Gastrocnemius medialis (tissue), 4 donors: ENCODE data around the gene PLA2G2F. TPM values are rescaled to one million over a fixed set of nuclear protein-coding genes. Genes with fewer than 3 reads are reported as not detected.
A peak's percentile ranks its signal among the peaks of the same experiment; 100 is the strongest.

Source experiments
- ATAC-seq, 2 donors: fragments of 150-250 bp; one replicate each; pipeline ENCODE4 v1.9.1; 2016
- DNase-seq, 2 donors: peaks; one replicate each; pipeline ENCODE4 v3.0.0-alpha.2; 2019
- H3K27ac ChIP-seq, 4 donors: fragments of 200-600 bp; sonication (generic); 1 replicate in 1 of 4; 2 replicates in 3 of 4; pipeline ENCODE4 v1.5.1; 2016 to 2018; ENCODE audit warnings: mild to moderate bottlenecking in 2 of 4, moderate library complexity in 1 of 4
- H3K27me3 ChIP-seq, 3 donors: fragments of 200-600 bp; sonication (generic) in 2 of 3; 1 replicate in 1 of 3; 2 replicates in 2 of 3; pipeline versions ENCODE4 v1.5.1 to v1.6.0; 2016 to 2019; ENCODE audit warnings: mild to moderate bottlenecking in 1 of 3, moderate library complexity in 1 of 3
- H3K36me3 ChIP-seq, 2 donors: fragments of 200-600 bp; sonication (generic) in 1 of 2; one replicate each; pipeline ENCODE4 v1.5.1; 2017 to 2018
- H3K4me1 ChIP-seq, 2 donors: fragments of 200-600 bp; sonication (generic) in 1 of 2; one replicate each; pipeline ENCODE4 v1.5.1; 2016 to 2017; ENCODE audit warnings: mild to moderate bottlenecking in 2 of 2
- H3K4me3 ChIP-seq, 4 donors: fragments of 200-600 bp; sonication (generic) in 3 of 4; 1 replicate in 1 of 4; 2 replicates in 3 of 4; pipeline ENCODE4 v1.5.1; 2016 to 2019; ENCODE audit warnings: mild to moderate bottlenecking in 2 of 4
- H3K9me3 ChIP-seq, 3 donors: fragments of 200-600 bp; sonication (generic) in 2 of 3; 1 replicate in 1 of 3; 2 replicates in 2 of 3; pipeline ENCODE4 v1.5.1; 2016 to 2019
- POLR2A ChIP-seq, 2 donors: fragments of 450-650 bp; IDR thresholded peaks; one replicate each; pipeline ENCODE4 v1.6.1; 2017; ENCODE audit warnings: antibody characterized with exemption in 2 of 2, mild to moderate bottlenecking in 2 of 2, moderate library complexity in 2 of 2
- in situ Hi-C, 4 donors: fragments of 200-750 bp; cut with MboI; loops; one replicate each; pipeline versions ENCODE4 v1.15.0 to v1.8.0; 2017; ENCODE audit warnings: low sequenced_read_pairs in 4 of 4
- intact Hi-C: fragments of 100-400 bp; cut with DNase I; formaldehyde crosslinking; loops from one replicate; pipeline ENCODE4 v1.15.1; 2023; ENCODE audit warnings: low total_unique reads
- total RNA-seq, 4 donors: library from RNA; depleted of rRNA; stranded (reverse); fragments of >200 nt; gene quantifications; one replicate each; pipeline versions ENCODE4 v1.1.0 to v1.2.3, GENCODE V29; 2016
- TF ChIP-seq, protein P1 (sequence below), 5 experiments: fragments of 450-650 bp in 3 of 5; fragments of 200-600 bp in 2 of 5; sonication (generic) in 2 of 5; IDR thresholded peaks in 4 of 5; conservative IDR thresholded peaks in 1 of 5; 1 replicate in 4 of 5; 2 replicates in 1 of 5; pipeline ENCODE4 v1.5.1; 2016 to 2019; ENCODE audit warnings: antibody characterized with exemption in 5 of 5, mild to moderate bottlenecking in 3 of 5, moderate library complexity in 3 of 5

The PLA2G2F gene
- total RNA-seq, 4 donors from 2014 or later: not detected

DNA sequence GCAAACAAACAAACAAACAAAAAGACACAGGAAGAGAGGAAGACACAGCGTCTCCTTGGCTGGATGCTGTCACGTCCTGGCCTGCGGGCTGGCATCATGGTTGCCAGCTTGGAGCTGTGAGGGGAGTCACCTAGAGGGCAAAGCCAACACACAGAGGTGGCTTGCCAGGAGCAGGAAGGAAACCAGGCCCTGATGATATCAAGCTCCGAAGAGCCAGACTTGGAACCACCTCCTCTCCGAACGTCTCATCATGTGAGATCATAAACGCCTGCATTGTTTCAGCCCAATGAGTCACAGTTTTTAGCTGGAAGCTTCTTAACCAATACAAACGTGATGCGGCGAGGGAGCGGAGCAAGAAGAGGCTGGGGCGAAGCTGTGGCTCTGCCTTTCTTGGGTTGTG lies 28.4 kb upstream of the PLA2G2F start:
- no peak overlapping the region for H3K27ac ChIP-seq
- no peaks in the 10 kb centered on the region for H3K36me3 ChIP-seq
- TF ChIP-seq, protein P1, sequence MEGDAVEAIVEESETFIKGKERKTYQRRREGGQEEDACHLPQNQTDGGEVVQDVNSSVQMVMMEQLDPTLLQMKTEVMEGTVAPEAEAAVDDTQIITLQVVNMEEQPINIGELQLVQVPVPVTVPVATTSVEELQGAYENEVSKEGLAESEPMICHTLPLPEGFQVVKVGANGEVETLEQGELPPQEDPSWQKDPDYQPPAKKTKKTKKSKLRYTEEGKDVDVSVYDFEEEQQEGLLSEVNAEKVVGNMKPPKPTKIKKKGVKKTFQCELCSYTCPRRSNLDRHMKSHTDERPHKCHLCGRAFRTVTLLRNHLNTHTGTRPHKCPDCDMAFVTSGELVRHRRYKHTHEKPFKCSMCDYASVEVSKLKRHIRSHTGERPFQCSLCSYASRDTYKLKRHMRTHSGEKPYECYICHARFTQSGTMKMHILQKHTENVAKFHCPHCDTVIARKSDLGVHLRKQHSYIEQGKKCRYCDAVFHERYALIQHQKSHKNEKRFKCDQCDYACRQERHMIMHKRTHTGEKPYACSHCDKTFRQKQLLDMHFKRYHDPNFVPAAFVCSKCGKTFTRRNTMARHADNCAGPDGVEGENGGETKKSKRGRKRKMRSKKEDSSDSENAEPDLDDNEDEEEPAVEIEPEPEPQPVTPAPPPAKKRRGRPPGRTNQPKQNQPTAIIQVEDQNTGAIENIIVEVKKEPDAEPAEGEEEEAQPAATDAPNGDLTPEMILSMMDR (IDR thresholded peaks at IDR 0.05 in 4 of 5, conservative IDR thresholded peaks at IDR 0.05 in 1 of 5): no peak
- no peak for TF ChIP-seq POLR2A (IDR thresholded peaks at IDR 0.05)
- no peaks in the 10 kb centered on the region for H3K4me1 ChIP-seq
- H3K27me3 ChIP-seq: peaks cover 0 to 6% (median 0%) of the 10 kb centered on the region in 3 donors
- ATAC-seq (peak in 1 of 2 donors; percentile 60), DNase-seq (no peak)
- intact Hi-C loops (no loop called here), in situ Hi-C loops (no loop called here)
- no peaks in the 10 kb centered on the region for H3K9me3 ChIP-seq
- H3K4me3 ChIP-seq: no peak overlapping the region

DNA sequence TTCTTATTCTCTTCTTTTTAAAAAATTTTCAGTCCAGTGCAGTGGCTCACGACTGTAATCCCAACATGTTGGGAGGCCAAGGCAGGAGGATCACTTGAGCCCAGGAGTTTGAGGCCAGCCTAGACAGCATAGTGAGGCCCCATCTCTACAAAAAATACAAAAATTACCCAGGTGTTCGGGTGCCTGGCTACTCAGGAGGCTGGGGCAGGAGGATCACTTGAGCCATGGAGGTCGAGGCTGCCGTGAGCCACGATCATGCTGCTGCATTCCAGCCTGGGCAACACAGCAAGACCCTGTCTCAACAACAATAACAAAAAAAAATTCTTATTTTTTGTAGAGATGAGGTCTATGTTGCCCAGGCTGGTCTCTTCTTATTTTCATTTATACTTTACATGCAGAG lies 27.7 kb upstream of the PLA2G2F start:
- no peaks in the 10 kb centered on the region for H3K9me3 ChIP-seq
- peaks cover 0 to 6% (median 0%) of the 10 kb centered on the region in 3 donors for H3K27me3 ChIP-seq
- H3K36me3 ChIP-seq: no peaks in the 10 kb centered on the region
- H3K4me1 ChIP-seq: no peaks in the 10 kb centered on the region
- H3K27ac ChIP-seq: no peak overlapping the region
- intact Hi-C loops: no loop called here
- no peak for DNase-seq
- ATAC-seq: no peak
- H3K4me3 ChIP-seq: no peak overlapping the region
- in situ Hi-C loops: no loop called here
- TF ChIP-seq, protein P1 (IDR thresholded peaks at IDR 0.05 in 4 of 5, conservative IDR thresholded peaks at IDR 0.05 in 1 of 5): no peak
- TF ChIP-seq POLR2A (IDR thresholded peaks at IDR 0.05): no peak

GRCh38 chr1:20112279-20113000 lies 26.7 kb upstream of the PLA2G2F start:
- Histone ChIP-seq H3K4me1 (no peaks in the 10 kb centered on the region), H3K27ac (no peak overlapping the region), H3K36me3 (no peaks in the 10 kb centered on the region), H3K4me3 (no peak overlapping the region), H3K27me3 (peaks cover 0 to 6% (median 0%) of the 10 kb centered on the region in 3 donors), H3K9me3 (no peaks in the 10 kb centered on the region)
- in situ Hi-C loops: no loop called here
- TF ChIP-seq, protein P1 (IDR thresholded peaks at IDR 0.05 in 4 of 5, conservative IDR thresholded peaks at IDR 0.05 in 1 of 5): no peak
- no peak for TF ChIP-seq POLR2A (IDR thresholded peaks at IDR 0.05)
- ATAC-seq (no peak), DNase-seq (no peak)
- intact Hi-C loops: no loop called here

GRCh38 chr1:20114021-20114648 lies 25.0 kb upstream of the PLA2G2F start:
- Histone ChIP-seq H3K4me1 (no peaks in the 10 kb centered on the region), H3K9me3 (no peaks in the 10 kb centered on the region), H3K4me3 (no peak overlapping the region), H3K27ac (no peak overlapping the region), H3K27me3 (peaks cover 0 to 6% (median 0%) of the 10 kb centered on the region in 3 donors), H3K36me3 (no peaks in the 10 kb centered on the region)
- intact Hi-C loops: no loop called here
- no peak for DNase-seq
- in situ Hi-C loops: no loop called here
- no peak for ATAC-seq
- no peak for TF ChIP-seq POLR2A (IDR thresholded peaks at IDR 0.05)
- TF ChIP-seq, protein P1 (IDR thresholded peaks at IDR 0.05 in 4 of 5, conservative IDR thresholded peaks at IDR 0.05 in 1 of 5): no peak
